LNCaP clone FGC (cell line): ENCODE data around the gene RNF141.

Source experiments
- DNase-seq: peaks from one replicate; pipeline ENCODE4 v3.0.0-alpha.2; 2011; ENCODE audit warnings: low read depth
- H3K4me3 ChIP-seq: 2 replicates; pipeline ENCODE4 v1.5.1; 2011; ENCODE audit warnings: mild to moderate bottlenecking, low read depth, low read length, control low read depth
- TF ChIP-seq, protein P1 (sequence below): IDR thresholded peaks from 2 replicates; pipeline ENCODE4 v1.5.1; 2012; ENCODE audit warnings: mild to moderate bottlenecking; ENCODE audit not compliant: control insufficient read depth, insufficient read depth; ENCODE audit errors: extremely low read depth

Gene RNF141

GRCh38 chr11:10506008-10506370 lies 35.0 kb downstream of the RNF141 start:
- no peak overlapping the region for H3K4me3 ChIP-seq
- TF ChIP-seq, protein P1, sequence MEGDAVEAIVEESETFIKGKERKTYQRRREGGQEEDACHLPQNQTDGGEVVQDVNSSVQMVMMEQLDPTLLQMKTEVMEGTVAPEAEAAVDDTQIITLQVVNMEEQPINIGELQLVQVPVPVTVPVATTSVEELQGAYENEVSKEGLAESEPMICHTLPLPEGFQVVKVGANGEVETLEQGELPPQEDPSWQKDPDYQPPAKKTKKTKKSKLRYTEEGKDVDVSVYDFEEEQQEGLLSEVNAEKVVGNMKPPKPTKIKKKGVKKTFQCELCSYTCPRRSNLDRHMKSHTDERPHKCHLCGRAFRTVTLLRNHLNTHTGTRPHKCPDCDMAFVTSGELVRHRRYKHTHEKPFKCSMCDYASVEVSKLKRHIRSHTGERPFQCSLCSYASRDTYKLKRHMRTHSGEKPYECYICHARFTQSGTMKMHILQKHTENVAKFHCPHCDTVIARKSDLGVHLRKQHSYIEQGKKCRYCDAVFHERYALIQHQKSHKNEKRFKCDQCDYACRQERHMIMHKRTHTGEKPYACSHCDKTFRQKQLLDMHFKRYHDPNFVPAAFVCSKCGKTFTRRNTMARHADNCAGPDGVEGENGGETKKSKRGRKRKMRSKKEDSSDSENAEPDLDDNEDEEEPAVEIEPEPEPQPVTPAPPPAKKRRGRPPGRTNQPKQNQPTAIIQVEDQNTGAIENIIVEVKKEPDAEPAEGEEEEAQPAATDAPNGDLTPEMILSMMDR: no peak
- no peak for DNase-seq

- DNase-seq: no peak
- no peak overlapping the region for H3K4me3 ChIP-seq
- TF ChIP-seq, protein P1: no peak
Observed at GRCh38 chr11:10505278-10506007, 35.5 kb downstream of the RNF141 start.

DNA sequence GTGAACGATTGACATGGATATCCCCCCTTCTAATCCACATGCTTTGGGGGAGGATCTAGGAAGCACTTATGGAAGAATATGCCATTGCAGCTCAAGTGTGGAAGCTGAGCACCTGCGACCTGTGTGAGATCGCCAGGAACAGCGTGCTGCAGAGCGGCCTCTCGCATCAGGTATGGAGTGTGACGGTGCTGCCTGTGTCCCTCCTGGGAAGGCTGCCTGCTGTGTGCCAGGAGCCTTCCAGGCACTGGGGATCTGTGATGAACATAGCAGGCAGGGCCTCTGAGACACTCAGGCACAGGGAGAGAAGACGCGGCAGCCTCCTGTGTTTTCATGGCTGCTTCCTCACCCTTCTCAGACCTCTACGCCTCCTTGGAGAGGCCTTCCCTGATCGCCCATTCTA lies 36.5 kb downstream of the RNF141 start:
- no peak overlapping the region for H3K4me3 ChIP-seq
- TF ChIP-seq, protein P1: no peak
- no peak for DNase-seq

DNA sequence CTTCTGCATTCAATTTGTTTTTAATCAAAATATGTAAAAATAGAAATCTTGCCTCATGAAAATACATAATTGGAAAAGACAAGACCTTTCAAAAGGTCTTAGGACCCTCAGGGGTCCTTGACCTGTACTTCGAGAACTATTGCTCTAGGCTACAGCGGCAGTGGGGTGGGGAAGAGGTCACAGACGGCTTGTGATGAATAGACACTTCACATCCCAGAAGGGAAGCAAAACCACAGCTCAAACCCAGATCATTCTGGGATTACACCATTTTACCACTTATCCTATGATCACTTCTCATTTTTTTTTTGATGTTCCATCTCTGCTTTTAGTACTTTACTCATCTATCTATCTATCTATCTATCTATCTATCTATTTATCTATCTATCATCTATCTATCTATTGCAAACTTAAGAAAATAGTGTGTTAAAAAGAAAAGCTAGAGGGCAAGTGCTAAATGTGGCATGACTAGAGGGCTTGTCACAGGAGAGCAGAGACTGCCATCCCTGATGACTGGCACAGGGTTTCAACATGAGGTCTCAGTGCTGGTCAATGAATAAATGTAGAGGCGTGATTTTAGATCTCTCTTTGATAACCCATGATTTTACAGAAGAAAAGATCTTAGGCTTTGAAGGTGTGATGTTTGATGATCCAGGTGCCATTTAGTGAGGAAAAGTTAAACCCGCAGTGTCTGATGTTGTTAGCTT lies 37.1 kb downstream of the RNF141 start:
- TF ChIP-seq, protein P1: no peak
- DNase-seq: no peak
- no peak overlapping the region for H3K4me3 ChIP-seq

DNA sequence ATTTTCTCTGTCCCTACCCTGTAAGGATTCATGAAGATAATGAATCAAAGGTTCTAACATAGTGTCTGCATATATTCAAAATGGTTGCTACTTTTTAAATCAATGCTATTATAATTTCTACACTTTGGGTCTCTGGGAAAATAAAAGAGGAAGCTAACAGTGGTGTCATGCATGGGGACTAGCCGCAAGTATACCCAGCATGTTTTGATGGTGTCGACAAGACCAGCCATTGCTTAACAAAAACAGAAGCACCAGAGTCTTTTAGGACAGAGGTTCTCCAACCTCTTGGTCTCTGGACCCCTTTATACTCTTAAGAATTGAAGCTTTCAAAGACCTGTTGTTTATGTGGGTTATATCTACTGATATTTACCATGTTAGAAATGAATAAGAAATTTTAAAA lies 37.8 kb downstream of the RNF141 start:
- H3K4me3 ChIP-seq: no peak overlapping the region
- TF ChIP-seq, protein P1: no peak
- DNase-seq: no peak

- no peak for DNase-seq
Observed at GRCh38 chr11:10502770-10503169, 38.2 kb downstream of the RNF141 start.

More at GRCh38 chr11:10502770-10503169, 38.2 kb downstream of the RNF141 start:
- H3K4me3 ChIP-seq: no peak overlapping the region
- TF ChIP-seq, protein P1: no peak
